Amniotic epithelial cell (primary cell): ENCODE measurements around the gene CACNA2D4.
A peak's percentile ranks its signal among the peaks of the same experiment; 100 is the strongest.

ENCODE experiments used
- DNase-seq: peaks from one replicate; pipeline ENCODE4 v3.0.0-alpha.2; 2010; ENCODE audit warnings: low read depth

Gene CACNA2D4

DNA sequence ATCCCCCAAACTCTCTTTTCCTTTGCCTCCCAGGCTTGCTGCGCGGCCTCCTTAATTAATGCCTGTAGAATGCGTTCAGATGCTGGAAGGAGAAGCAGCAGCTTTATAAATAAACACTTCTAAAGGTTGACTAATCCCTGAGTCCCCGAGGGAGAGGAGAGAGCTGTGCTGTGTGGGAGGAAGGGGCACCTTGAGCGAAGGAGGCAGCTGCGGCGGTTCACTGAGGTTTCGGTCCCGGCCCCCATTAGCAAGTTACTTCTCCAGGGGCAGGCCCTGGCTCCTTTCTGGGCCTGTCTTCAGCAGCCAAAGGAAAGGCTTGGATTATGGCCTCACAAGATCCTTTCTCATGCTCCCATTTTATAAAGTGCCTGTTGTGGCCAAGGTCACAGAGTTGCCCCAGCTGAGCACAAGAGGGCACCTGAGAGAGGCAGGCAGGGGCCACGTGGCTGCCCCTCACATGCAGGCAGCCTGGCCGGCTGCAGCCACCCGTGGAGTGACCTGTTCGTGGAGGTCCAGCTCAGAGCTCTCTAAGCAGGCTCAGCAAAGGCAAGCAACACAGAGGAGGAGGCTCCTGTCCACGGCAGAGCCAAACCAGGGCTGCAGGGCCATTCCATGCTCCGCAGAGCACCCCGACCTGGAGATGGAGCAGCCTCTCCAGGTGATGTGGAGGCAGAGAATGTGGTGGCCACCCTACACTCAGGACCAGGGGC is 15.0 kb upstream of the CACNA2D4 start:
- DNase-seq, result peak; percentile 30

- peak; percentile 74 for DNase-seq
These were observed 13.9 kb upstream of the CACNA2D4 start for GRCh38 chr12:1932264-1932777.

- no peak for DNase-seq
These were observed 13.2 kb upstream of the CACNA2D4 start for GRCh38 chr12:1931642-1932041.

DNA sequence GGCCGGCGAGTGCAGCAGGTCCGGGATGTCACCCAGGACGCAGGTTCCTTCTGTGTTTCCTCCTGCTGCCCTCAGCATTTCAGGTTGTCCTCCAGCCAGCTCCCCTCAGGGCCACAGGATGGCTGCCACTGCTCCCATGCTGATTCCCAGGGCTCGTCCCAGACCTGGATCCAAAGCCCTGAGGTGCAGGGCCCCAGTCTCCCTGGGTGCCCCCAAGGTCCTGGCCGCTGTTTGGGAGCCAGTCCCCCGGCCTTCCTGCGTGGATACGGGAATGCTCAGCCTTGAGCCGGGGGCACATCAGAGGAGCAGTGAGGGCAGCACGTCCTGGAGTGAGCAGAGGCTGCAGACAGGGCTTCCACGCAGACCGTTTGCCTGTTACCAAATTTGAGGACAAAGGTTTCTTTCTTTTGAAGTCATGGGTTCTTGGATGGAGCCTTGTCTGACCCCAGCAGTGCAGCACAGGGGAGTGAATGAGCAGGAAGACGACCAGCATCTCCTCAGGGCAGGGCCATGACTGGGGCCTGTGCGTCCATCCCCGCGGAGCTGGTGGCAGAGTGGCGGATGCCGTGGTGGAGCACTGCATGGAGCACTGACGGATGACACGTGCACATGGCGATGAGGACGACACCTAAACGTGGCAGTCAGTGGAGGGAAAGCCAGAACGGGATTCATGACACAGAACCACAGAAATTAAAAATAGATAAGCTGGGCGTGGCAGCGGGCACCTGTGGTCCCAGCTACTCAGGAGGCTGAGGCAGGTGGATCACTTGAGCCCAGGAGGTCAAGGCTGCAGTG is 12.5 kb upstream of the CACNA2D4 start:
- DNase-seq, result no peak

GRCh38 chr12:1929985-1930802 is 11.7 kb upstream of the CACNA2D4 start:
- no peak for DNase-seq

- DNase-seq, result no peak
These were observed 11.0 kb upstream of the CACNA2D4 start for GRCh38 chr12:1929241-1929984.

GRCh38 chr12:1928439-1929121 is 10.1 kb upstream of the CACNA2D4 start:
- no peak for DNase-seq

GRCh38 chr12:1927751-1928351 is 9.4 kb upstream of the CACNA2D4 start:
- DNase-seq, result no peak

DNA sequence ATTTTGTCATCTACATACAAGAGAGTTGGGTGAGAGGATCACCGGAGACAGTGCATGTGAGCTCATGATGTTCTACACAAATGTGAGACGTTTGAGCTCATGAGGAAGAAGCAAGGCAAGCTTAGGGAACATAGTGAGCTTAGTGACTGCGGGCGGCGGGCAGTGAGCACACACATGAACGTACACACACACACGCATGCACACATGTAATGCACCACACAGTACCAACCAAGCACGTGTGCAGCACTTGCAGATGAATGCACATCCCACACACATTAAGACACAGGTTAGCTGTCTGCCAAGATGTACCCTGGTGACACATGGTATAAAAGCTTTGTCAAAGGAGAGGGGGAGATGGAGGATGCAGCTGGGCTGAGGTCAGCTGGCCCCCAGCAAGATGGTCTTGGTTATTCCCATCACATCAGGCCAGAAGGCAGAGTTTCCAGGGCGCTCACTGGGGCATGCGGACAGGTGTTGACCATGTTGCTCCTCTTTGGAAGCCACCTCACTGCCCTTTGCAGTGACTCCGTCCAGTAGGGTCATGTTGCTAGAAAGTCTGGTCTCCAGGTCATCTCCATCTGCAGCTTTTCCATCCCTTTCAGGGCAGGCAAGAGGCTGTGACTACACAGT is 8.7 kb upstream of the CACNA2D4 start:
- DNase-seq, result no peak

GRCh38 chr12:1926251-1926657 is 7.8 kb upstream of the CACNA2D4 start:
- DNase-seq, result no peak

DNA sequence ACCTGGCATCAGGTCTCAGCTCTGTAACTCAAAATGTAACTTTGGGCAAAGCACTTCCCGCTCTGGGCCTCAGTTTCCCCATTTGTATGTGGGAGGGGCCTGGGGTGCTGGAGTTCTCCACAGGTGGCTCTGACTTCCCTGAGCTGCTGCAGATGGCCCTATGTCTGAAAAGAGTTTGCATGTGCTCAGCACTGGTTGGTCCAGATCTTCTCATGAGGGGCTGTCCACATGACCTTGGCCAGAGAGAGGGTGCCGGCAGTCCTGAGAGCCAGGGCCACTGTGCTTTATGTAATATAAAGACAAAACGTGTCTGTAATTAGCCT is 7.2 kb upstream of the CACNA2D4 start:
- no peak for DNase-seq

DNA sequence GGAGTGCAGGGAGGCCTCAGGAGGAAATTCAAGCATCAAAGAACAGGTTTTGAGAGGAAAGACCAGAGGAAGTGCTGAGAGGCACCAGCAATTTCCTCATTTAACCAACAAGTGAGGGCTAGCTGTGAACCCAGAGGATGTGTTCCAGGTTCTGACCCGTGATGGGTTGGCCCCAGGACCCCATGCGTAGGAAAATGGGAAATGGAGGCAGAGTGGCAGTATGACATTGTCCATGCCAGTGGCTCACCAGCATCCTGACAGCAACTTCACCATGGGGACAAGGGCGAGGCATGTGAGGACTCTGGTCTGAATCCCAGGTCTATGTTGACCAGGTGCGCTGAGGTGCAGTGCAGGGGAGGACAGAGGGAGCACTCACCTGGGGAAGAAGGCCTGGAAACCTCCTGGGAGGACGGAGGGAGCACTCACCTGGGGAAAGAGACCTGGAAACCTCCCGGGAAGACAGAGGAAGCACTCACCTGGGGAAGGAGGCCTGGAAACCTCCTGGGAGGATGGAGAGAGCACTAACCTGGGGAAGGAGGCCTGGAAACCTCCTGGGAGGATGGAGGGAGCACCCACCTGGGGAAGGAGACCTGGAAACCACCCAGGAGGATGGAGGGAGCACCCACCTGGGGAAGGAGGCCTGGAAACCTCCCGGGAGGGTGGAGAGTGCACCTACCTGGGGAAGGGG is 6.7 kb upstream of the CACNA2D4 start:
- no peak for DNase-seq

DNA sequence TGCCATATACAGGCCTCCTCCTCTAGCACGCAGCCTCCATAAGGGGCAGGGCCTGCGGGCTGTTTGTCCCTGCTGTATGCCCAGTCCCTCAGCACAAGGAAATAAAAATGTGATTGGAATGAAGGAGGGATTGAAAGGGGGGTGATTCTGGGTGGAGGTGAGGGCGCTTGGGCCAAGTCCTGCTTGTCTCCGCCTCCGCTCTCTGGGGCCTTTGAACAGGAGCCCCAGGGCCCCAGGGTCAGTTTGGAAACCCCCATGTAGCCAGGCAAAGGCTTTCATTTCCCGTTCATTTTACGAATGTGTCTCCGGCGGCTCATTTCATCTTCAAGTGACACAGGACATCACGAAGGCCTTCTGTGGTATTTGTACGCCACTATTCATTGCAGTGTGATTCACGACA is 4.5 kb upstream of the CACNA2D4 start:
- DNase-seq, result no peak

DNA sequence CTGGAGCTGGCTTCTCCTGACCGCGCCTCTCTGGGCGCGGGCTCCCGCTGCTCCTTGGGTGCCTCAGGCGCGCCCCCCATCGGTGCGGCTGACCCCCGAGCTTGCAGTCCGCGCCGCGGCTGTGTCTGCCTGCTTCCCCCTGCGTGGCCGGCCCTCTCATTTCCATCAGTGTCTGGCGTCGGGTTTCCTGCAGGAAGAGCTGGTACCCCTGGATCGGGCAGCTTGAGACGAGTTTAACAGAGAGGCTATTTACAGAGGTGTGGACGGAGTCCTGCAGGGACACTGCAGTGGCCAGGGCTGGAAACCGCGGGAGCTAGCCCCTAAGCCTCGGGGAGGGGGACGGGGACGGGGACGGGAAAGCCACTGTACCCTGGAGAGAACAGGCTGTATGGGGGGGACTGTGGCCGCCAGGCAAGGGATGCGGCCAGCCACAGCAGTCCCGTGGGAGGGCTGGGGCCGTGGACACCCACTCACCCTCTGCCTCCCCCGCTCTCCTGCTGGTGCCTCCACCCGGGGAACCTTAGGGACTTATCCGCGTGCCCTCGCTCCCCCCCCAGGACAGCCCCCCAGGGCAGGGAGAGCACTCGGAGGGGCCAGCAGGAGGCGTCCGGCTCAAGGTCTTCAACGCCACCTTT is 3.7 kb upstream of the CACNA2D4 start:
- DNase-seq, result no peak

GRCh38 chr12:1920971-1921370 is 2.5 kb upstream of the CACNA2D4 start:
- DNase-seq, result no peak

- DNase-seq, result no peak
These were observed 2.0 kb upstream of the CACNA2D4 start for GRCh38 chr12:1920436-1920835.

- no peak for DNase-seq
These were observed 1.3 kb upstream of the CACNA2D4 start for GRCh38 chr12:1919763-1920162.

GRCh38 chr12:1919284-1919683 is 832 bp upstream of the CACNA2D4 start:
- DNase-seq, result peak; percentile 35

- no peak for DNase-seq
These were observed 408 bp upstream of the CACNA2D4 start for GRCh38 chr12:1918884-1919236.
